K562 (cell line): ENCODE measurements around the gene MXRA7. TPM values are rescaled to one million over a fixed set of nuclear protein-coding genes. Genes with fewer than 3 reads are reported as not detected.

Experiments used
- CAMTA2 ChIP-seq: fragments of 250-450 bp; sonication (Bioruptor Pico); conservative IDR thresholded peaks from 2 replicates; pipeline ENCODE4 v1.5.1; 2022
- CBX3 ChIP-seq, 2 experiments: IDR thresholded peaks; 1 replicate in 1 of 2; 2 replicates in 1 of 2; pipeline ENCODE4 v1.6.1; 2012; ENCODE audit warnings: inconsistent platforms in 2 of 2, low read length in 2 of 2, borderline replicate concordance in 1 of 2, control low read depth in 1 of 2
- CGGBP1 ChIP-seq: fragments of 250-450 bp; sonication (Bioruptor Pico); IDR thresholded peaks from 2 replicates; pipeline ENCODE4 v1.9.0; 2021; ENCODE audit warnings: mild to moderate bottlenecking
- E2F5 ChIP-seq: sonication (generic); formaldehyde crosslinking; IDR thresholded peaks from 2 replicates; pipeline ENCODE4 v1.8.0; 2022; ENCODE audit warnings: mild to moderate bottlenecking, missing genetic modification reagents
- FOXM1 ChIP-seq, 2 experiments: fragments of 450-650 bp in 1 of 2; sonication (generic) in 1 of 2; formaldehyde crosslinking in 1 of 2; IDR thresholded peaks; 2 replicates each; pipeline versions ENCODE4 v1.6.1 to v1.9.0; 2017 to 2022; ENCODE audit warnings: low read depth in 2 of 2, mild to moderate bottlenecking in 2 of 2, missing genetic modification reagents in 1 of 2, moderate library complexity in 1 of 2
- GABPB2 ChIP-seq: fragments of 250-450 bp; sonication (Bioruptor Pico); conservative IDR thresholded peaks from 2 replicates; pipeline ENCODE4 v1.5.1; 2021; ENCODE audit warnings: mild to moderate bottlenecking
- HNRNPLL ChIP-seq: fragments of 200-400 bp; formaldehyde crosslinking; IDR thresholded peaks from 2 replicates; pipeline ENCODE4 v1.6.1; 2017; ENCODE audit warnings: low read length, low read depth, mild to moderate bottlenecking; ENCODE audit not compliant: poor library complexity, severe bottlenecking
- MAX ChIP-seq: sonication (generic); formaldehyde crosslinking; IDR thresholded peaks from 2 replicates; pipeline ENCODE4 v1.9.0; 2022; ENCODE audit warnings: mild to moderate bottlenecking, missing genetic modification reagents
- NFYB ChIP-seq: IDR thresholded peaks from 2 replicates; pipeline ENCODE4 v1.6.1; 2011; ENCODE audit warnings: mild to moderate bottlenecking, moderate library complexity; ENCODE audit not compliant: insufficient read length; ENCODE audit errors: extremely low read depth
- RBFOX2 ChIP-seq: fragments of 200-400 bp; formaldehyde crosslinking; IDR thresholded peaks from 2 replicates; pipeline ENCODE4 v1.6.1; 2017; ENCODE audit warnings: low read depth, mild to moderate bottlenecking, low read length, moderate library complexity
- SP1 ChIP-seq: sonication (generic); formaldehyde crosslinking; IDR thresholded peaks from 2 replicates; pipeline ENCODE4 v1.8.1; 2022; ENCODE audit warnings: mild to moderate bottlenecking, missing genetic modification reagents
- ZBTB12 ChIP-seq: fragments of 250-450 bp; sonication (Bioruptor Pico); IDR thresholded peaks from 2 replicates; pipeline ENCODE4 v1.4.0; 2020
- ZNF280A ChIP-seq: fragments of 450-650 bp; IDR thresholded peaks from 2 replicates; pipeline ENCODE4 v1.6.1; 2018; ENCODE audit warnings: mild to moderate bottlenecking, low read depth; ENCODE audit not compliant: partially characterized antibody
- ZNF436 ChIP-seq: fragments of 250-450, 450-650 bp; sonication (Bioruptor Pico); formaldehyde crosslinking; IDR thresholded peaks from 2 replicates; pipeline ENCODE4 v1.7.0; 2020; ENCODE audit warnings: mild to moderate bottlenecking
- ZNF512 ChIP-seq: IDR thresholded peaks from 2 replicates; pipeline ENCODE4 v1.6.1; 2016; ENCODE audit warnings: missing genetic modification characterization, missing compliant biosample characterization
- ZNF561 ChIP-seq: fragments of 450-650 bp; formaldehyde crosslinking; conservative IDR thresholded peaks from 2 replicates; pipeline ENCODE4 v1.4.0; 2020; ENCODE audit warnings: mild to moderate bottlenecking, moderate library complexity
- ZNF695 ChIP-seq: fragments of 450-650 bp; formaldehyde crosslinking; IDR thresholded peaks from 2 replicates; pipeline ENCODE4 v1.4.0; 2020; ENCODE audit warnings: mild to moderate bottlenecking, moderate library complexity
- polyA plus RNA-seq, 8 experiments: library from polyadenylated mRNA; depleted of rRNA in 4 of 8; stranded (reverse) in 5 of 8; unstranded in 3 of 8; fragments of >200 nt; fragmentation: Nextera tagmentation in 2 of 8; fragmentation: Illumina TruSeq in 1 of 8; extraction: Ambion mirVana in 2 of 8; extraction: Trizol in 1 of 8; gene quantifications; 2 replicates each; pipeline versions ENCODE4 v1.2.1 to v1.2.3, GENCODE V29; 2011 to 2014; ENCODE audit warnings: inconsistent platforms in 1 of 8, missing spikeins in 1 of 8
- total RNA-seq, 7 experiments: library from RNA; depleted of rRNA in 6 of 7; stranded (reverse); fragments of >200 nt in 6 of 7; fragmentation: Illumina TruSeq in 2 of 7; extraction: Trizol in 2 of 7; gene quantifications; 2 replicates each; pipeline versions ENCODE4 v1.2.1 to v1.2.3, GENCODE V29; 2011 to 2021; ENCODE audit warnings: low replicate concordance in 1 of 7

MXRA7 gene
- total and polyA plus RNA-seq, 9 of the 15 experiments (the other 6 are each of a cell fraction or from before 2014, with no cell fraction given) = 2.6 to 38.4 (median 14.3) TPM

GRCh38 chr17:76671123-76671911 is 39.4 kb downstream of the MXRA7 start (continued):
- no peak for TF ChIP-seq ZNF512 (tag)
- TF ChIP-seq GABPB2 = no peak
- TF ChIP-seq HNRNPLL = no peak
- no peak for TF ChIP-seq CGGBP1
- no peak for TF ChIP-seq ZNF280A
- peak; percentile 63 for TF ChIP-seq MAX
- TF ChIP-seq ZNF695 (CRISPR knock-in tag) = no peak
- peak; percentile 76 for TF ChIP-seq RBFOX2
- TF ChIP-seq ZBTB12 (CRISPR knock-in tag) = peak; percentile 67
- TF ChIP-seq CBX3 (IDR thresholded peaks at IDR 0.05; ENCODE audit: borderline replicate concordance in 1 of 2, low read length in 2 of 2) = peak in 1 of 2 experiments; percentile 28; a peak in 1 of 3 replicates
- TF ChIP-seq ZNF436 = no peak
- no peak for TF ChIP-seq ZNF561 (CRISPR knock-in tag)
- TF ChIP-seq E2F5 (CRISPR knock-in tag) = peak; percentile 26; the same call in 1 of the 2 replicates
- no peak for TF ChIP-seq CAMTA2
- TF ChIP-seq FOXM1 (IDR thresholded peaks at IDR 0.05; ENCODE audit: low read depth) = peak; percentile 50; the same call in 1 of the 2 replicates
- TF ChIP-seq FOXM1 (CRISPR knock-in tag; IDR thresholded peaks at IDR 0.05; ENCODE audit: low read depth) = no peak
- TF ChIP-seq SP1 (CRISPR knock-in tag) = peak; percentile 64
- TF ChIP-seq NFYB = peak; percentile 99
